Measurements from ENCODE around the gene MALSU1. TPM values are rescaled to one million over a fixed set of nuclear protein-coding genes. Genes with fewer than 3 reads are reported as not detected.

Gene MALSU1
- total RNA-seq, 1 experiment from 2014 or later, result 92.1 TPM

DNA sequence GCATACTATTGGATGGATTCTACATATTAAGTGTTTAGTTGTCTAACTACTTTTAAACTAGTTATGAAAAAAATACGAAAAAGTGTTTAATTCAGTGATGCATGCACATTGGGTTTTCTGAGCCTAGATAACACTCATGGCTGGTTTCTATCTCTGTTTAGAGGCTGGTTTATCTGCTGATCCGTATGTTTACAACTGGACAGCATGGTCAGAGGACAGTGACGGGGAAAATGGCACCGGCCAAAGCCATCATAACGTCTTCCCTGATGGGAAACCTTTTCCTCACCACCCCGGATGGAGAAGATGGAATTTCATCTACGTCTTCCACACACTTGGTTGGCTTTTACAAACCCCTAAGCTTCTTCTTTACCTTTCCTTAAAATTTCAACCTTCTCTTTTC is 42.4 kb upstream of the MALSU1 start:
- Histone ChIP-seq H3K9me3 (ENCODE audit: low read depth, low read length, poor library complexity, severe bottlenecking) (no peaks in the 10 kb centered on the region), H3K4me3 (ENCODE audit: low read depth, low read length, poor library complexity, severe bottlenecking) (no peak overlapping the region), H3K27me3 (replicated peaks; ENCODE audit: insufficient read depth, low read depth, low read length, poor library complexity) (no peaks in the 10 kb centered on the region), H3K27ac (ENCODE audit: low read depth, low read length, poor library complexity, severe bottlenecking) (no peak overlapping the region), H3K4me1 (ENCODE audit: insufficient read depth, low read length, poor library complexity, severe bottlenecking) (no peaks in the 10 kb centered on the region), H3K36me3 (ENCODE audit: insufficient read depth, low read length, poor library complexity, severe bottlenecking) (no peaks in the 10 kb centered on the region)
- POLR2A ChIA-PET (ENCODE audit: low non-redundant PET), result no interaction called here
- intact Hi-C loops (cut with micrococcal nuclease; ENCODE audit: unreplicated experiment), result no loop called here
- CTCF ChIA-PET, result no interaction called here
- TF ChIP-seq, protein P1, sequence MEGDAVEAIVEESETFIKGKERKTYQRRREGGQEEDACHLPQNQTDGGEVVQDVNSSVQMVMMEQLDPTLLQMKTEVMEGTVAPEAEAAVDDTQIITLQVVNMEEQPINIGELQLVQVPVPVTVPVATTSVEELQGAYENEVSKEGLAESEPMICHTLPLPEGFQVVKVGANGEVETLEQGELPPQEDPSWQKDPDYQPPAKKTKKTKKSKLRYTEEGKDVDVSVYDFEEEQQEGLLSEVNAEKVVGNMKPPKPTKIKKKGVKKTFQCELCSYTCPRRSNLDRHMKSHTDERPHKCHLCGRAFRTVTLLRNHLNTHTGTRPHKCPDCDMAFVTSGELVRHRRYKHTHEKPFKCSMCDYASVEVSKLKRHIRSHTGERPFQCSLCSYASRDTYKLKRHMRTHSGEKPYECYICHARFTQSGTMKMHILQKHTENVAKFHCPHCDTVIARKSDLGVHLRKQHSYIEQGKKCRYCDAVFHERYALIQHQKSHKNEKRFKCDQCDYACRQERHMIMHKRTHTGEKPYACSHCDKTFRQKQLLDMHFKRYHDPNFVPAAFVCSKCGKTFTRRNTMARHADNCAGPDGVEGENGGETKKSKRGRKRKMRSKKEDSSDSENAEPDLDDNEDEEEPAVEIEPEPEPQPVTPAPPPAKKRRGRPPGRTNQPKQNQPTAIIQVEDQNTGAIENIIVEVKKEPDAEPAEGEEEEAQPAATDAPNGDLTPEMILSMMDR (conservative IDR thresholded peaks at IDR 0.05; ENCODE audit: low read depth, low read length), result no peak
- TF ChIP-seq EZH2 (IDR thresholded peaks at IDR 0.05; ENCODE audit: borderline replicate concordance, low read depth, low read length, poor library complexity, severe bottlenecking), result no peak
- no peak for DNase-seq (ENCODE audit: low spot score)
- no TSS peak for BruUV-seq (replicated peaks)

DNA sequence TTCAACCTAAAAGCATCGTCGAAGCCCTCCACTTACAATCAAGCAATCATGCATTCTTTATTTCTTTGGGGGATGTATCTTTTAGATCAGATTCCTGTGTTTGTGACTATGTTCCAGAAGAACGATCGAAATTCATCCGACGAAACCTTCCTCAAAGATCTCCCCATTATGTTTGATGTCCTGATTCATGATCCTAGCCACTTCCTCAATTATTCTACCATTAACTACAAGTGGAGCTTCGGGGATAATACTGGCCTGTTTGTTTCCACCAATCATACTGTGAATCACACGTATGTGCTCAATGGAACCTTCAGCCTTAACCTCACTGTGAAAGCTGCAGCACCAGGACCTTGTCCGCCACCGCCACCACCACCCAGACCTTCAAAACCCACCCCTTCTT is 38.8 kb upstream of the MALSU1 start:
- DNase-seq (ENCODE audit: low spot score), result no peak
- intact Hi-C loops (cut with micrococcal nuclease; ENCODE audit: unreplicated experiment), result loop anchor here (5.0 kb wide), 1 partner anchor 172 kb away; no protein-coding TSS in a partner anchor
- ChIA-PET POLR2A (ENCODE audit: low non-redundant PET) (no interaction called here), CTCF (interaction anchor here (0.8 kb wide), 1 partner anchor 13 kb away, joined by 3 read pairs; no protein-coding TSS in a partner anchor)
- H3K27me3 ChIP-seq (replicated peaks; ENCODE audit: insufficient read depth, low read depth, low read length, poor library complexity), result no peaks in the 10 kb centered on the region
- no peaks in the 10 kb centered on the region for H3K36me3 ChIP-seq (ENCODE audit: insufficient read depth, low read length, poor library complexity, severe bottlenecking)
- no peak overlapping the region for H3K27ac ChIP-seq (ENCODE audit: low read depth, low read length, poor library complexity, severe bottlenecking)
- no peak for TF ChIP-seq EZH2 (IDR thresholded peaks at IDR 0.05; ENCODE audit: borderline replicate concordance, low read depth, low read length, poor library complexity, severe bottlenecking)
- TF ChIP-seq, protein P1 (conservative IDR thresholded peaks at IDR 0.05; ENCODE audit: low read depth, low read length), result no peak
- H3K4me1 ChIP-seq (ENCODE audit: insufficient read depth, low read length, poor library complexity, severe bottlenecking), result no peaks in the 10 kb centered on the region
- no peak overlapping the region for H3K4me3 ChIP-seq (ENCODE audit: low read depth, low read length, poor library complexity, severe bottlenecking)
- no TSS peak for BruUV-seq (replicated peaks)
- no peaks in the 10 kb centered on the region for H3K9me3 ChIP-seq (ENCODE audit: low read depth, low read length, poor library complexity, severe bottlenecking)

DNA sequence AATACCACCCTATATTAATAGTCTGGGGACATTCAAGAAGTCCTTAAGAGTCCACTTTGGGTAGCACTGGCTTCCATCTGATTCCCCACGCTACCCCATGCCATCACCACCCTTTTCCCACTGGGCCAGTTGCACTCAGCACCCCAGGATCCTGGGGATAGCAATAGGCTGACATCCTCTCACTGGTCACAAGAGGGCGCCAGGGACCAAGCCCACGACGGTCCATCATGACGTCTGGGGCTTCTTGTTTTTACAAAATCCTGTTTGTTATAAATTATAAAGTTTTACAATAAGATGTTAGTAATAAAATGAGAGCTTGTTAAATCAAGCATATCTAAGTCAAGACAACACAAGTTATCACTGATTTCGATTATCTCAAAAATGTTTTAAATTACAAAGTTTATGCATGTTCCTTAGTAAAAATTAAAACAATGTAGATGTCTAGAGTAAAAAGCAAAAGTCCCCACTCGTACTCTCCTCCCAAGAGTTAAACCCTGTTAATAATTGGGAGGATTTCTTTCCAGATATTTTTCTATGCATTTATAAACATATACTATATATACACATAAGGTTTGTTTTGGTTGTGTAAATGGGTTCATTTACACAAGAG is 37.2 kb upstream of the MALSU1 start:
- TF ChIP-seq, protein P1 (conservative IDR thresholded peaks at IDR 0.05; ENCODE audit: low read depth, low read length), result peak; percentile 94
- no peak for TF ChIP-seq EZH2 (IDR thresholded peaks at IDR 0.05; ENCODE audit: borderline replicate concordance, low read depth, low read length, poor library complexity, severe bottlenecking)
- no peak overlapping the region for H3K27ac ChIP-seq (ENCODE audit: low read depth, low read length, poor library complexity, severe bottlenecking)
- H3K27me3 ChIP-seq (replicated peaks; ENCODE audit: insufficient read depth, low read depth, low read length, poor library complexity), result no peaks in the 10 kb centered on the region
- ChIA-PET CTCF (interaction anchor here (0.6 kb wide), 1 partner anchor 77 kb away, joined by 3 read pairs; no protein-coding TSS in a partner anchor), POLR2A (ENCODE audit: low non-redundant PET) (no interaction called here)
- no peaks in the 10 kb centered on the region for H3K9me3 ChIP-seq (ENCODE audit: low read depth, low read length, poor library complexity, severe bottlenecking)
- no peaks in the 10 kb centered on the region for H3K36me3 ChIP-seq (ENCODE audit: insufficient read depth, low read length, poor library complexity, severe bottlenecking)
- H3K4me3 ChIP-seq (ENCODE audit: low read depth, low read length, poor library complexity, severe bottlenecking), result no peak overlapping the region
- H3K4me1 ChIP-seq (ENCODE audit: insufficient read depth, low read length, poor library complexity, severe bottlenecking), result no peaks in the 10 kb centered on the region
- DNase-seq (ENCODE audit: low spot score), result peak; percentile 80
- intact Hi-C loops (cut with micrococcal nuclease; ENCODE audit: unreplicated experiment), result loop anchor here (5.0 kb wide), 1 partner anchor 170 kb away; no protein-coding TSS in a partner anchor
- BruUV-seq (replicated peaks), result no TSS peak

Data from A673 (cell line).